Psoas muscle (tissue), 8 donors: ENCODE measurements around the gene MYH2. TPM values are rescaled to one million over a fixed set of nuclear protein-coding genes. Genes with fewer than 3 reads are reported as not detected.

Experiments
- ATAC-seq, 4 donors: fragments of 200-7000 bp; cut with Tn5 transposase; one replicate each; pipeline ENCODE4 v1.9.1; 2020; ENCODE audit warnings: moderate library complexity in 3 of 4, mild to moderate bottlenecking in 2 of 4
- DNase-seq, 2 donors: peaks; one replicate each; pipeline ENCODE4 v3.0.0-alpha.2; 2020
- H3K27ac ChIP-seq: fragments of 200-600 bp; one replicate; pipeline ENCODE4 v1.8.0; 2022
- H3K27me3 ChIP-seq, 3 donors: fragments of 200-600 bp in 1 of 3; one replicate each; pipeline versions ENCODE4 v1.6.1 to v1.8.0; 2013 to 2022; ENCODE audit warnings: low read length in 2 of 3, mild to moderate bottlenecking in 2 of 3, moderate library complexity in 1 of 3; ENCODE audit not compliant: insufficient read depth in 3 of 3
- H3K36me3 ChIP-seq, 2 donors: fragments of 200-600 bp in 1 of 2; one replicate each; pipeline versions ENCODE4 v1.6.1 to v1.8.0; 2013 to 2022; ENCODE audit warnings: low read depth in 1 of 2, mild to moderate bottlenecking in 1 of 2, moderate library complexity in 1 of 2; ENCODE audit not compliant: insufficient read depth in 1 of 2
- H3K4me1 ChIP-seq: fragments of 200-600 bp; one replicate; pipeline ENCODE4 v1.8.0; 2022
- H3K4me3 ChIP-seq: fragments of 200-600 bp; one replicate; pipeline ENCODE4 v1.8.0; 2022; ENCODE audit warnings: mild to moderate bottlenecking
- H3K9me3 ChIP-seq: fragments of 200-600 bp; one replicate; pipeline ENCODE4 v1.8.0; 2022
- CTCF ChIP-seq: fragments of 200-600 bp; IDR thresholded peaks from one replicate; pipeline ENCODE4 v1.8.0; 2022; ENCODE audit warnings: antibody characterized with exemption
- WGBS, 3 donors: extraction: QIAGEN DNeasy Blood & Tissue Kit; methylation state at CpG; one replicate each; pipeline versions ENCODE4 v1.1.6 to v1.1.7; 2013; 5-methylcytosine and 5-hydroxymethylcytosine counted together
- intact Hi-C, 2 donors: fragments of 100-400 bp; cut with DNase I; formaldehyde crosslinking; loops; one replicate each; pipeline versions ENCODE4 v1.11.0 to v1.14.2; 2022
- polyA plus RNA-seq, 3 donors: library from polyadenylated mRNA; stranded (reverse); fragments of 200-250 nt; gene quantifications; one replicate each; pipeline ENCODE4 v1.2.3, GENCODE V29; 2013
- total RNA-seq, 4 donors: library from RNA; stranded (reverse); fragmentation: NEBNext Ultra II Directional in 2 of 4; extraction: Animal tissue kit (Norgen Biotek cat#: 25700) in 2 of 4; gene quantifications; one replicate each; pipeline versions ENCODE4 v1.2.1 to v1.2.4, GENCODE V29; 2021 to 2023
- donor health status: healthy with polysubstance abuse.
- donor health status: DM: no; HTN: no; CAD: no; lungs with moderate emphysema.
- donor health status: Bipolar disorder and iron deficiency.
- donor health status: healthy.
- donor health status: DM: yes; HTN: yes; CAD: no.
- donor health status: DM: no; HTN: no; CAD: no.
- donor health status: DM: no; HTN: no; CAD: no.
- donor health status: DM: yes; HTN: yes; CAD: no.

The MYH2 gene
- total and polyA plus RNA-seq, 7 donors, result 263 to 20,190 (median 1,903) TPM

DNA sequence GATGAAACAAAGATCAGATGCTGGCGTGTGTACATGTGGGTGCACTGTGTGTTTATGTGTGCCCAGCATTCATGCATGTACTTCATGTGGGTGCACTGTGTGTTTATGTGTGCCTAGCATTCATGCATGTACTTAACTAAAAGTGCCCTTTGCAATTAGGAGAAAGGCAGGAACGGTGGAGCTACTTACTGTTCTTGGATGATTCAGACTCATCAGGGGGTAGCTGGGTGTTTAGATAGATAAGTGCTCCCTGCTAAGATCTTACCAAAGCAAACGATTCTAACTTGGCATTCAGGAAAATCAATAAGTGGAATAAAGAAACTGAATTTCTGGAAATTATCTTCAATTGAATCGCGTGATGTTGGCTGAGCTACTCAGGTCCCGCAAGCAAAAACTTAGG, 8.6 kb upstream of the MYH2 start:
- no peak overlapping the region for H3K4me3 ChIP-seq
- no peak for TF ChIP-seq CTCF
- H3K36me3 ChIP-seq, result no peaks in the 10 kb centered on the region
- no peaks in the 10 kb centered on the region for H3K9me3 ChIP-seq
- H3K27me3 ChIP-seq, result no peaks in the 10 kb centered on the region
- intact Hi-C loops, result no loop called here
- WGBS, 3 donors, result 63 to 76% (median 71%) methylated on average over 6 of the region's 6 CpGs
- H3K4me1 ChIP-seq, result peaks cover under 1% of the 10 kb centered on the region
- no peak for ATAC-seq
- no peak for DNase-seq
- H3K27ac ChIP-seq, result peak overlapping the region; percentile 73

DNA sequence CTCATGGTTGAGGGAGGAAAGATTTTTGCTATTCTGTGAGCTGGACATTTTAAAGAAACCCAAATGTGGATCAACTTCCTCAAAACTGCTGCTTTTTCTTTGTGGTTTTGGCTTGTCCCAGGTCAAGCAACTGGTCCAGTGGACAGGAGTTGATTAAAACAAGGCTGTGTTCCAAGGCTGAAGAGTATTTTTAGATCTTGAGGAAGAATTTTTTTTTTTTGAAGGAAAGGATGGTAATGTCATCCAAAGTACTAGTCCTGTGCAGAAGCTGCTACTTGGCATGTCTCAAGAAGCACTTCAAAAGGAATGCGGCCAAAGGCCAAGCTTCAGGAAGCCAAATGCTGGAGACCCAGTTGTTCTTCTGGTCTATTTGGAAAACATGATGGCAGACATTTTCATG, 8.0 kb upstream of the MYH2 start:
- peaks cover 7% of the 10 kb centered on the region for H3K4me1 ChIP-seq
- H3K4me3 ChIP-seq, result no peak overlapping the region
- H3K9me3 ChIP-seq, result no peaks in the 10 kb centered on the region
- no peaks in the 10 kb centered on the region for H3K36me3 ChIP-seq
- H3K27ac ChIP-seq, result peak overlapping the region; percentile 73
- WGBS, 3 donors, result 18 to 53% (median 43%) methylated on average over 1 of the region's 1 CpG
- no peak for DNase-seq
- no peak for TF ChIP-seq CTCF
- intact Hi-C loops, result no loop called here
- H3K27me3 ChIP-seq, result no peaks in the 10 kb centered on the region
- peak in 2 of 4 donors; percentile 58 to 68 for ATAC-seq

GRCh38 chr17:10556301-10557005, 7.0 kb upstream of the MYH2 start:
- no peak for TF ChIP-seq CTCF
- H3K4me3 ChIP-seq, result no peak overlapping the region
- intact Hi-C loops, result no loop called here
- ATAC-seq, result peak; percentile 51 to 78 (median 68)
- H3K4me1 ChIP-seq, result peaks cover 14% of the 10 kb centered on the region
- H3K27ac ChIP-seq, result peak overlapping the region; percentile 73
- no peaks in the 10 kb centered on the region for H3K36me3 ChIP-seq
- no peaks in the 10 kb centered on the region for H3K9me3 ChIP-seq
- WGBS, 3 donors, result 24 to 41% (median 27%) methylated on average over 5 of the region's 5 CpGs
- H3K27me3 ChIP-seq, result no peaks in the 10 kb centered on the region
- no peak for DNase-seq

DNA sequence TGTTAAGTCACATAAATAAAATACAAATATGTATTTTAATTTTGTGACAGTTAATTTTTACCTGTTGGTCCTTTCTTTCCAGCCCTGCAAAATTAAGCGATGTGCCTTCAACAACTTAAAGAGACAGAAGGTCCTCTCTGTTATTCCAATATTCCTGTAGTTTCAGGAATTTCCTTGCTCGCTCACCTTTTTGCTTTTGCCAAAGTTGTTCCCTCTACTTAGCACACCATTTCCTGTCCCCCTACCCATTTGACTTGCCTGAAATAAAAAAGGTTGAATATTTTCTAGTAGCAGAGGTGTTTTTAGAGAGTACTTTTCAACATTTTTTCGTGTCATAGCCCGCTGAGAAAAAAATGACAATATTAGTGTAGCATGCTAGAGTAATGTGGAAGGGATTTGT, 556 bp upstream of the MYH2 start:
- Histone ChIP-seq H3K27me3 (no peaks in the 10 kb centered on the region), H3K27ac (peak overlapping the region; percentile 88), H3K9me3 (no peaks in the 10 kb centered on the region), H3K36me3 (peaks cover 0 to 13% of the 10 kb centered on the region in 2 donors), H3K4me3 (peak overlapping the region; percentile 58), H3K4me1 (peaks cover 14% of the 10 kb centered on the region)
- intact Hi-C loops, result no loop called here
- TF ChIP-seq CTCF, result no peak
- DNase-seq, result no peak
- no peak for ATAC-seq
- WGBS, 3 donors, result 60 to 64% (median 61%) methylated on average over 4 of the region's 4 CpGs

DNA sequence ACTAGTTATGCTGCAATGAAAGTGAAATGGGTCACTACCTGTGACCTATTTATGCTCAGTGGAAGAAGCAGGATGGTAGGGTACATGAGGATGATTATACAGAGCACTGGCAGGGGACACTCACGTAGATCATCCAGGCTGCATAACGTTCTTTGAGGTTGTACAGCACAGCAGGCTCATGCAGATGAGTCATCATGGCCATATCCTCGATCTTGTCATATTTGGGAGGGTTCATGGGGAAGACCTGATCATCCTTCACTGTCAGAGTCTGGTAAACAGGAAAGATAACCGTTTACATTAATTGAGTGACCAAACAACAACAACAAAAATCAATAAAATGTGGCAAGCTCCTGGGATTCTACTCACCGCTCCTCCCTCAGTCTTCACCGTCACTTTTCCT, 2.1 kb downstream of the MYH2 start:
- TF ChIP-seq CTCF, result no peak
- Histone ChIP-seq H3K27ac (peak overlapping the region; percentile 88), H3K9me3 (no peaks in the 10 kb centered on the region), H3K36me3 (peaks cover 0 to 34% of the 10 kb centered on the region in 2 donors), H3K27me3 (no peaks in the 10 kb centered on the region), H3K4me1 (peaks cover 12% of the 10 kb centered on the region), H3K4me3 (peak overlapping the region; percentile 58)
- peak; percentile 61 to 85 (median 79) for ATAC-seq
- no peak for DNase-seq
- 53 to 75% (median 63%) methylated on average over 6 of the region's 6 CpGs for WGBS, 3 donors
- intact Hi-C loops, result loop anchor here (5.0 to 10.0 kb wide), 2 partner anchors 50 to 67 kb away; no protein-coding TSS in a partner anchor
